Epithelial cell of proximal tubule (primary cell): Measurements from ENCODE around the gene MTSS2. TPM values are rescaled to one million over a fixed set of nuclear protein-coding genes. Genes with fewer than 3 reads are reported as not detected.

ENCODE experiments used
- DNase-seq: peaks from one replicate; pipeline ENCODE4 v3.0.0-alpha.2; 2011; ENCODE audit warnings: low read depth
- H3K4me3 ChIP-seq: 2 replicates; pipeline ENCODE4 v1.5.1; 2011; ENCODE audit warnings: low read depth, mild to moderate bottlenecking, low read length
- total RNA-seq: library from RNA; depleted of rRNA; stranded (reverse); fragments of >200 nt; gene quantifications from 2 replicates; pipeline ENCODE4 v1.2.3, GENCODE V29; 2015
- TF ChIP-seq, protein P1 (sequence below): conservative IDR thresholded peaks from 2 replicates; pipeline ENCODE4 v1.5.1; 2012; ENCODE audit warnings: low read depth, mild to moderate bottlenecking, low read length

Gene MTSS2
- total RNA-seq, 1 donor from 2014 or later = 12.6 TPM

DNA sequence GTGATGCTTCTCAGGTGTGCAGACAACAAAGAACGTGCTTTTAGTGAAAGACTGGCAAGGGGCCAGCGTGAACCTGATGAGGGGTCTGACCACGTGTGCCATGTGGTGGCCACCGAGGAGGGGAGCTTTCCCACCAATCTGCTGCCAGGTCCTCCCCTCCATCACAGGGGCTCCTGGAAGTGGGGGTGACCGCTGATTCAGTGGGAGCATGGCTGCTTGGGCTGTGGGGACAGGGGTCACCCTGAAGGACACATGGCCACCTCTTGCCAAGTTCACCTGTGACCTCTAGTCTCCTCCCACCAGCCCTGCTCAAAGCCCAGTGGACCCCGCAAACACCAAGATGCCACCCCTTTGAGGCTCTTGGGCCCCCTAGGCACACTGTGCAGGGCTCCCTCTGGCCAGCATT lies 37.9 kb upstream of the MTSS2 start:
- no peak overlapping the region for H3K4me3 ChIP-seq
- DNase-seq = no peak
- TF ChIP-seq, protein P1, sequence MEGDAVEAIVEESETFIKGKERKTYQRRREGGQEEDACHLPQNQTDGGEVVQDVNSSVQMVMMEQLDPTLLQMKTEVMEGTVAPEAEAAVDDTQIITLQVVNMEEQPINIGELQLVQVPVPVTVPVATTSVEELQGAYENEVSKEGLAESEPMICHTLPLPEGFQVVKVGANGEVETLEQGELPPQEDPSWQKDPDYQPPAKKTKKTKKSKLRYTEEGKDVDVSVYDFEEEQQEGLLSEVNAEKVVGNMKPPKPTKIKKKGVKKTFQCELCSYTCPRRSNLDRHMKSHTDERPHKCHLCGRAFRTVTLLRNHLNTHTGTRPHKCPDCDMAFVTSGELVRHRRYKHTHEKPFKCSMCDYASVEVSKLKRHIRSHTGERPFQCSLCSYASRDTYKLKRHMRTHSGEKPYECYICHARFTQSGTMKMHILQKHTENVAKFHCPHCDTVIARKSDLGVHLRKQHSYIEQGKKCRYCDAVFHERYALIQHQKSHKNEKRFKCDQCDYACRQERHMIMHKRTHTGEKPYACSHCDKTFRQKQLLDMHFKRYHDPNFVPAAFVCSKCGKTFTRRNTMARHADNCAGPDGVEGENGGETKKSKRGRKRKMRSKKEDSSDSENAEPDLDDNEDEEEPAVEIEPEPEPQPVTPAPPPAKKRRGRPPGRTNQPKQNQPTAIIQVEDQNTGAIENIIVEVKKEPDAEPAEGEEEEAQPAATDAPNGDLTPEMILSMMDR = no peak

DNA sequence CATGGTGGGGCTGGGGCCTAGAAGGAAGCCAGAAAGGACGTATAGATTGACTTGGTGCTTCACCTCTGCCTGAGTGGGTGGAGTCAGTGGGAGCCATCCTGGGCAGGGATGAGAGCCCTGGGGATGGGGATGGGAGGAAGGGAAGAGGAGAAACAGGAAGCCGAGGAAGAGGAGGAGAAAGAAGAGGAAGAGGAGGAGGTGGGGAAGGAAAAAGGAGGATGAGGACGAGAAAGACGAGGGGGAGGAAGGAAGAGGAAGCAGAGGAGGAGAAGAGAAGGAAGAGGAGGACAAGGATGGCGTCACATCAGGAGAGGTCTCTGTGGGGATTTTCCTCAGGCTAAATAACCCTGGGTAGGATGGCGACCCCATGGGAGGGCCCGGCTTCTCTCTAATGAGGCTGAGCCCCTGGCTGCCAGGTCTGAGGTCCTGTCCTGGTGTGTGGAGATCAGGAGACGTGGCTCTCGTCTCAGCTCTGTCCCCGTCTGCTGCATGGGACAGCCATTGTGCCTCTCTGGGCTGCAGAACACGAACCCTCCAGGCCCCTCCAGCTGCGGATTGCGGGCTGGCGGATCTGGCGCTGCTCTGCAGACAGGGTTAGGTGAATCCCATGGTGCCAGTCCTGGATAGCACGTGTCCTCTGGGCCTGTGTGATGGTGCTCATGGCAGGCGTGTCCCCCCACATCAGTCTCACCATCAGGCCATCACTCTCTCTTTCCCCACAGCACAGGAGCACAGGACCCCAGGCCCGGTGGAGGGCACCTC lies 35.5 kb upstream of the MTSS2 start:
- H3K4me3 ChIP-seq = no peak overlapping the region
- no peak for DNase-seq
- TF ChIP-seq, protein P1 = no peak

DNA sequence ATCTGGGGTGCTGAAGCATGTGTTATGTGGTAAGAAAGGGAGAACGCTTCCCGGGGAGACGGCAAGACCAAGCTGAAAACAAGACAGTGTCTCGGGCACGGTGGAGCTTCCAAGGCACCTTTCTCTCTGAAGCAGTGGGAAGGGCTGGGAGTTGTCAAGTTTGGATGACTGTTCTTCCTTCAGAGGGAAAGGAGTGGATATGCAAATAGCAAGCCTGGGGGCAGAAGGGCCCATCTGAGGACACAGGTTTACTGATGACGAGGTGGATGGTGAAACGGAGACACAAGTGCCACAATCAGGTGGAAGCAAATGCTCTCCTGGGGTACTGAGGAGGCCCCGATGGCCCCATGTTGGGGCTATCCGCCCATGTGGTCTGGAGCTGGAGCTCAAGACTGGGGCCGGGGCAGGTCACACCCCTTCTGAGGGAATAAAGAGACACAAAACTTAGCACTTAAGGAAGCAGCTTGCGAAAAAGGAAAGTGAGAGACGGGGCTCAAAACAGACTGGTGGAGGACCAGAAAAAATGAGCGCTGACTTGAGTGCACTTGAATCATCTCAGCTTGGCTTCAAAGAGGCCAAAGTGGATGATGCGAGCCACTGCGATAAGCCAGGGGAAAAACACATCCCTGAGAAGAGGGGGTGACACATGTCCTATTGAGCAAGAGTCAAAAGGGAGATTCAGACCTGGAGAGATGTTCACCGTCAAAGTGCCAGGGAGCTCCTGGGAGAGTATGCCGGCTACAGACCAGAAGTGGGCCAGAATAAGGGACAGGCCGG lies 34.8 kb upstream of the MTSS2 start:
- no peak overlapping the region for H3K4me3 ChIP-seq
- TF ChIP-seq, protein P1 = no peak
- DNase-seq = no peak

DNA sequence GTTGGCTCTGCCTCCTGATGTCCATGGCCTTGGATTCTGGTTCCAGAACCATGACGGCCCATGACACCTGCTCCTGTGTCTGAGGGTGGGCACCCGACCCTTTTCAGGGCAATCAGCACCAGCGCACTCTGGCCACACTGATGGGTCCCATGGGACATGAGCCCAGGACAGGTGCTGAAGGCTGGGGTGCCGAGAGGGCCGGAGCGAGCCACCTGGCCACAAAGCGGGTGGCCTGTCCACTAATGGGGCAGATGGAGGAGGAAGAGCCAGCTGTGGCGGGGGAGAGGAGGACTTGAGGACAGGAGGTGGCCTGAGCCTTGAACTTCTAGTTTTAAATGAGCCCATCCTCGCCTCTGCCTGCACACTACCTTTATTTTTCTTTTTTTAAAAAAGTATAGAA lies 31.2 kb upstream of the MTSS2 start:
- TF ChIP-seq, protein P1 = no peak
- no peak overlapping the region for H3K4me3 ChIP-seq
- no peak for DNase-seq

DNA sequence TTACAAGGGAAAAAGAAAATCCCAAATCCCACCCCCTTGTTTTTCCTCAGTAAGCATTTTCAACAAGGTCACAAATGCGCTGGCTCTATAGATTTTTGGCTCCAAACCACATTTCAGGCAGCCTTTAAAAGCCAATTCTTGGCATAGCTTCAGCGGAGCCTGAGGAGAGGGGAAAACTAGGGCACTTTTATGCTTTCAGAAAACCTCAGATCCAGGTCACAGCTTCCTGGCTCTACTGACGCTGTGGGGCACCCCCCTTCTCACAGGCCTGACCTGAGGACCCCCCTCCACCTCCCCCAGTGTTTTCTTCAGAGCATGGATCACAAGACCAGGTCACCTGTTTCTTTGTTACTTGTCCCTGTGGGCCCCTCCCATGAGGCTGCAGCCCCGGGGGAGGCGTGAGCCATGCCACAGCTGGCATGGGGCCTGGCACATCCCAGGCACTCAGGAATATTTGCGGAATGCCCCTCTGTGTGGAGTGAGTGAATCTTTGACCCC lies 30.1 kb upstream of the MTSS2 start:
- peak; percentile 56 for DNase-seq
- H3K4me3 ChIP-seq = peak overlapping the region; percentile 20
- TF ChIP-seq, protein P1 = no peak

DNA sequence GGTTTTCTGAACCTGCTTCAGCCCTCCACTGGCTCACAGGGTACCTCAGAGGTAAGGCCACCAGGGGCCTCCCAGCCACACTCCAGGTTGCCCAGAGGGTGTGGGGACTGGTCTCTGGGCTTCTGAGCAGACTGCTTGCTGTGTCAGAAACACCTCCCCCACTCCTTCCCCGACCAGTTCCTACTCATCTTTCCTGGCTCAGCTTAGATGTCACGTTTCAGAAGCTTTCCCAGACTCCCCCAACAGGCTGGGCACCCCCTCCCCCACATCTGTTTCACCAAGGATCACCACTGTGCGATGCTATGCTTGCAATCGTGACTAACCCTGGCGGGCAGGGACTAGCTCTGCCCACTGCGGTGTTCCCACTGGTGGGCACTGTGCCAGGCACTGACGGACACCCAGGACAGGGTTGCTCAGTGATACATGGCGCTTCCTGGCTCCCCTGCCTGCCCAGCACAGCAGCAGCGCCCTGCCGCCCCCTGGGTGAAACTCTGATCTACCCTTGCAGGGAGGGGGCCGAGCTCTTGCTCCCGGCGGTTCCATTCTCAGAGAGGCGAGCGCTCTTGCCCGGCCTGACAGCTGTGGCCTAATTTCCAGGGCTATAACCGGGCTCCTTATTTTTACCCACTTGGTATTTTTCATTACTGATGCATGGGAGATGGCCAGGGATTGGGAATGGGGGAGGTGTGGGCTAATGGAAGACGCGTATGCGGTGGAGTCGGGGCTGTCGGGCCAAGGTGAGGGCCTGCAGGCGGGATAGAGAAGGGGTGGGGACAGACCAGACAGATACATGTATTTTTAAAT lies 29.4 kb upstream of the MTSS2 start:
- H3K4me3 ChIP-seq = peak overlapping the region; percentile 20
- TF ChIP-seq, protein P1 = peak; percentile 33
- DNase-seq = peak; percentile 97
